HG03571 (cell line): ENCODE results near the gene COL4A1.

ENCODE experiments used
- ATAC-seq: cut with Tn5 transposase; IDR thresholded peaks from one replicate; pipeline ENCODE4 v1.9.1; 2021; ENCODE audit not compliant: unreplicated experiment

Gene COL4A1

GRCh38 chr13:110261166-110262081, 45.5 kb downstream of the COL4A1 start:
- ATAC-seq = no peak

DNA sequence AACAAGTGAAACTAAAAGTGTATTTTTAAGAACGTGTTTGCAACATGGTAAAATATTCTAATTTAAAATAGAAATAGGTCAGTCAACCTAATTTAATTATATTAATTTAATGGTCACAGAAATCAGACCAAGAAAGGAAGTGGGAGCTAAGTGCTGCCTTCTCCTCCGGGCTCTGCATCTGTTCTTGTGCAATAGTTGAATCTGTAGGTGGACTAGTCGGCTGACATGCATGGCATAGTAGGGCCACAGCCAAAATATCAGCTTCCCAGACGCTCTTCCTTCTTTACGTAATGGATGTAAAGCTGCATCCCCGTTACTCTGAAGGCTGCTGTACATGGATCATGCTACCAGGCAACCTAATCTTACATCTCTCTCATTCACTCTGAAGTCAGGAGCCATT, 47.3 kb downstream of the COL4A1 start:
- ATAC-seq = no peak

- ATAC-seq = no peak
Observed at GRCh38 chr13:110258876-110259631, 47.9 kb downstream of the COL4A1 start.

DNA sequence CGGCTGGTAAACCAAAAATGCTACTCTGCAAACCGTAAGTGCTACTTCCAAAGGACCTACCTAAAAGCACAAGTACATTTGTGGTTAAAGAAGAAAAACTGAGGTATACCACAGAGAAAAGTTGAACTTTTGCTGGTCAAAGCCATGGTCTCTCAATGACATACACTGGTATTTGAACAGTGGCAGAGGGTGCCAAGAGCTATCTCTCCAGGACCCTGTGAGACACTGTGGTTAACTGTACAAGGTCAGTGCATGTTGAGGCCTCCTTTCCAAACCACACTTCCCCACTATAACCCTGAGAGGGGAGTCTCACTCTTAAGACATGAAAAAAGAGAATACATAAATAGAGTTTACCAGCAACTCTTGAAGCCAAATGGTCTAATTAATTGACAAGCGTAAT, 49.5 kb downstream of the COL4A1 start:
- ATAC-seq = no peak

DNA sequence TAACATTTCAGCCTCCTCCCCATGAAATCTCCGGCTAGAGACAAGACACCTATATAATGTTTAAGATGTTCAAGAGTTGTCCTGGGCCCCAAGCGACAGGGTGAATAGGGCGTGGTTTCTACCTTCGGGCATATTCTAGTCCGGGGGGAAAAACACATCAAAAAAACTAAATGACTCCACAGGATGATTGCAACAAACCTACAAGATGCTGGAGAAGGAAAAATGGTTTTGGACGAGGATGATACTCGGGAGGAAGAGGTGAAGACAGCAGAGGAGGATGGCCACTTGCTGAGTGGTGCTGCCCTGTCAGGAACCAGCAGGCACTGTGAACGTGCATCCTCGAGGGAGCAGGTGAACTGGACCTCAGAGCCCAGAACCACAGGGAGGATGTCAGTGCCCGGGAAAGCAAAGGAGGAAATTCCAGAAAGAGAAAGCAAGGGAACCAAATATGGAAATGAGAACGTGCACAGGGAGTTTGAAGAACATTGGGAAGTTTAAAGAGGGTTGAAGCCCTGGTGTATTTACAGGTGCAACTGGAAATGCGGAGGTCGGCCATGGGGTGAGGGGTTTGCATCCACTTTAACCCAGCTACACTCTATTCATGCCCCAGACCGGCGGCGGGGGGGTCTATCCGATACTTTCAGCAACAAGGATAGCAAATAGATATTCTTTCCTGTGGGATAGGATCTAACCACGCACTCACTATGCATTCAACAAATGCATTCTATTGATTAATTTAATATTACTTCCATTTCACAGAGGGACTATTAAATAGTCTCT, 50.6 kb downstream of the COL4A1 start:
- no peak for ATAC-seq

- ATAC-seq = no peak
Observed at GRCh38 chr13:110254751-110255553, 52.0 kb downstream of the COL4A1 start.

DNA sequence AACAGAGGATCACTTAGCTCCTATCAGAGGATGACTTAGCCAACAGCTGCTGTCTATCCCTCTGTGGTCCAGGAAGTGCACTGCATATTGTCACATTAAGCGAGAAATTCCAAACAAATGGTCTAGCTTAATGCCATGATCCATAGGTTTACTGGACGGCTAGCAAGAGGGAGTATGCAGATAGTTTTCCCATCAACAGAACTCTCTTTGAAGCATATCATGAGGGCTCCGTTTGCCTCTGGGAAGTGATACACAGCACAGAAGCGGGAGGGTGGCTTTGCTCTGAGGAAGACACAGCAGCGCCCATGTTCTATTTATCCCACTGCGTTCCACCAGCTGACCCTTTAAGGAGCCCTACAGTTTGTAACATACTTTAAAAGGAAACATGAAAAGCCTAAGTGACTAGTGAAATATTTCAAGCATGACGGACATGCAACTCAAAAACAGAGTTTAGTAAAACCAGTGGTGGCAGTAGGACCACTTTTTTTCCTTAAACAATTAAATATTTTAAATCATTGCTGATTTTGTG, 52.7 kb downstream of the COL4A1 start:
- no peak for ATAC-seq

DNA sequence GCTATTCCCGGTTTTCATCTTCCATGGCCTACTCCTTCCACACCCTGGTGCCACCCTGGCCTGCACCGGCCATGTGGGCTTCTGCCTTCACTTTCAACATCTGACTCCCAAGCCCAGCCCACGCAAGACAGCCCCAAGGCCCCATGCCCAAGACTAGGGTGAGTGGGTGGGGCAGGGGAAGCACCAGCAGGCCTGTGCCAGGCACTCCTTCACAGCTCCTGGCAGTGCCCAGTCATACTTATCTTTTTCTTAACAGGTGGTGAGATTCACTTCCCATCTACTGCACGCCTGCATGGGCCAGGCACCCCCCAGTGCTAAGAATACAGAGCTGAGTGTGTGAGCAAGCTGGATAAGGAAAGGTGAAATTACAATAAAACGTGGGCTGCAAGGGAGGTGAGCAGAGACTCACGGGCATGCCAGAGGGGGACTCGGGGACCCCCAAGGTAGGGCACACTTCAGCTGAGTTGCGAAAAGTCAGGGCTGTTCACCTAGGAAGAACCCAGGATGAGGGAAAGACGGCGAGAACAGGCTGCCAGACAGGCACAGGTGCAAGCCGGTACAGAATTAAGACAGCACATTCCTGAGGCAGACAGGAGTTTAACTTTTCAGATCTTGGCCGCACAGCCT, 55.7 kb downstream of the COL4A1 start:
- ATAC-seq = no peak

GRCh38 chr13:110250258-110250891, 56.6 kb downstream of the COL4A1 start:
- no peak for ATAC-seq

DNA sequence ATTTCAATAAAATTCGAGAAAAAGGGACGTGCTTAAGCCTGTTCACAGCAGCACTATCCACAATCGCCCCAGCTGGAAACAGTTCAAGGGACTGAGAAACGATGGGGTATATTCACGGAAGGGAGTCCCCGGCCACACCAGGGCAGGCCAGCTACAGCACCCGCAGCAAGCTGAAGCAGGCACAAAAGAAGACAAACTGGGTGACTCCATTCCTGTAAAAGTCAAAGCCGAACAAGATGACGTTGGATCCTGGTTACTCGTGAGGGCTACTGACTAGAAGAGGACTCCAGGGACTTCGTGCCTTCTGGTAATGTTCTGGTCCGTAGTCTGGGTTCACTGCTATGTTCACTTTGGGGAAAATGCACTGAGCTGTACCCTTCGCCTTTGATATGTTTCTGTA, 57.6 kb downstream of the COL4A1 start:
- no peak for ATAC-seq

- no peak for ATAC-seq
Observed at GRCh38 chr13:110248449-110249143, 58.4 kb downstream of the COL4A1 start.

- no peak for ATAC-seq
Observed at GRCh38 chr13:110246530-110246929, 60.4 kb downstream of the COL4A1 start.

DNA sequence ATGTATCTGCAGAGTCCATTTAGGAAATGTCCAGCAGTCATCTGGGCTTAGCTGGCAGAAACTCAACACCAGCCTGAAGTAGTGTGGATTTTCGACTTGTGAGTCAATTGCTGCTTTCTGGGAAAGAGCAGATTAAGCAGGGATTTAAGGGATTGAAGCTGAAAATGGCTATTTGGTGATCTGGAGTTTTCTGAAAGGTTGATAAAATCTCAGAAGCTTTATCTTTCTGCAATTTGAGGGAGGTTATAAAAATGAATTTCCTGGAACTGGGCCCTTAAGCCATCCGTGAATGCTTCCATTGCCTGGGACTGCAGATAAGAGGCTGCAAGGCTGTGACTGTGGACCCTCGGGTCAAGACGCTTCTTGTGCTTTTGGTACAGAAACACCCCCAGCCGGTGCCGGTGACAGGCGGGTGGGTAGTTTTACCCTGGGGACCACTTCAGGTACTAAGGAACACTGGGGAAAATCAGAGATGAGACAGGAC, 61.5 kb downstream of the COL4A1 start:
- ATAC-seq = no peak

- ATAC-seq = no peak
Observed at GRCh38 chr13:110244976-110245375, 62.0 kb downstream of the COL4A1 start.

DNA sequence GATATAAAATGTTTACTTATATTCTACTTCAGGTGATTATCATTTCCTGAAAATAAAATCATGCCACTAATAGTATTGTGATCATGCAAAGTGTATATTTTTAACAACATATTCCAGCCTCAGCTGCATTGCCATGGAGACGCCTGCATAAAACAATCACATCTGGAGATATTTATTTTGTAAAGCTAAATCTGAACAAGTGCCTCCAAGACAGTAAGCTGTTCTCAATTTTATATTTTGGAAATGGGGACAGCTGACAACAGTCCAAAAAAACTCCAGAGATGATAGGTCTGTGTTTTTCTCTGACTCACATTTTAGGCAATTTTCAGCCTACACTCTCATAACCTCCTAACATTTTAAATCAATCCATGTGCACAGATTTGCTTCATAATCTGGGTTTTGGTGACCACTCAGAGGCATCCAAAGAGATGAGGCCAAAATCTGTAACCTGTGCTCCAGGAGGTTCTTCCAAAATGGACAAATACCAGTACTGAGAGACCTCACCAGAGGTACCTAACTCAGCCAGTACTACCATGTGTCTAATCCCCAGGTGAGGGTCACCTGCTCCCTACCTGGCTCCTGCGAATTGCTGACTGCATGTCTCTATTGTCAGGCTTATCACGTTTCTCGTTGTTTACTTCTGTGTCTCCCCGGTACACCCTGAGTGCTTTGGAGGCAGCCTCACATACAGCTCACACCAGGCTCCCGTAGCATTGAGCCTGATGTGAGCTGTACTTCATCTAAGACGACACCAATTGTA, 62.7 kb downstream of the COL4A1 start:
- no peak for ATAC-seq

DNA sequence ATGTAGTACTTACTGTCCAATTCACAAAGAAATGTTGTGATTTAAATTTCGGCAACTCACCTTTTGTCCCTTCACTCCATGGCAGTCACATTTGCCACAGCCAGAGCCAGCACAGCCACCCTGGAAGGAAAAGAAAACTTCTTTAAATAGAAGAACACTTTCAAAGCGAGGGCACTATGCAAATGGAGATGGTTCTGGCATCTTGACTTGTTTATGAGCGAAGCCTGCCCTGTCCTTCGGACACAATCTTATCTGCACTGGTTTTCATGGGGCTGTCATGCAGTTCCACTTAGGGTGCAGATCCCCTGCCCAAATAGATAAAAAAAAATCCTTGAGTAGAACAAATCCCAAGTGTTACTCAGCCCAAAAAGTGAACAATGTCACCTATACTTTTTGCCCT, 64.3 kb downstream of the COL4A1 start:
- no peak for ATAC-seq

- ATAC-seq = no peak
Observed at GRCh38 chr13:110240943-110241342, 66.0 kb downstream of the COL4A1 start.

DNA sequence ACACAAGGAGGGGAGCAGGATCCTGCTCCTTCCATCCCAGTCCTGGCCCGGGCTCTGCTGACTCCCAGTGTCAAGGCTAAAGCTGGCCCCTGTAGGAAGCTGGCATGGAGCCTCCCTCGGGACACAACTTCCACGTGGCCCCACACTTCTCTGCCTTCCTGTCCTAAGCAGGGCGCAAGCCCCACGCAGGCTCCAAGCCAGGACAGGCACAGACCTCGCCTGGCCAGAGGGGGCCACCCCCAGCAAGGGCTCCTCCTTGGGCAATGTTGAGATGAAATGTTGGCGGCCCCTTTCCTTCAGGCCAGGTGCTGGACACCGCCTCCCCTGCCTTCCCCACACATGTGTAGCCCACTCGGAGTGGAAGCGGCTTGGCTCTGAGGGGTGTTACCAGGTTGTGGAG, 66.6 kb downstream of the COL4A1 start:
- no peak for ATAC-seq
